Activated T-cell treated with anti-CD3 and anti-CD28 coated beads for 4 hours (primary cell): ENCODE measurements around the gene SRSF10.
"Not testable (repeated sequence)": the region's sequence is repeated elsewhere in the genome, so short reads cannot be mapped to it uniquely, and the experiment has no call there.

Source experiments
- DNase-seq: peaks from one replicate; pipeline ENCODE4 v3.0.0-alpha.2; 2020

The SRSF10 gene

GRCh38 chr1:23958040-23958809 lies 21.9 kb downstream of the SRSF10 start:
- not testable (repeated sequence) for DNase-seq

- DNase-seq, result no peak
Measured at GRCh38 chr1:23957096-23957495, 23.0 kb downstream of the SRSF10 start.

- no peak for DNase-seq
Measured at GRCh38 chr1:23953020-23953419, 27.1 kb downstream of the SRSF10 start.

- DNase-seq, result no peak
Measured at GRCh38 chr1:23947366-23947765, 32.8 kb downstream of the SRSF10 start.

- DNase-seq, result no peak
Measured at GRCh38 chr1:23936481-23937176, 43.5 kb downstream of the SRSF10 start.

GRCh38 chr1:23931491-23931880 lies 48.6 kb downstream of the SRSF10 start:
- DNase-seq, result no peak

GRCh38 chr1:23930861-23931490 lies 49.2 kb downstream of the SRSF10 start:
- DNase-seq, result no peak

- DNase-seq, result no peak
Measured at GRCh38 chr1:23930270-23930669, 49.9 kb downstream of the SRSF10 start.

GRCh38 chr1:23928789-23929188 lies 51.3 kb downstream of the SRSF10 start:
- DNase-seq, result no peak

- DNase-seq, result no peak
Measured at GRCh38 chr1:23927097-23927496, 53.0 kb downstream of the SRSF10 start.

- DNase-seq, result no peak
Measured at GRCh38 chr1:23925279-23925678, 54.8 kb downstream of the SRSF10 start.

- DNase-seq, result no peak
Measured at GRCh38 chr1:23924601-23925000, 55.5 kb downstream of the SRSF10 start.

- DNase-seq, result no peak
Measured at GRCh38 chr1:23923592-23924499, 56.3 kb downstream of the SRSF10 start.

GRCh38 chr1:23922321-23922943 lies 57.7 kb downstream of the SRSF10 start:
- no peak for DNase-seq

- no peak for DNase-seq
Measured at GRCh38 chr1:23916209-23917131, 63.7 kb downstream of the SRSF10 start.

GRCh38 chr1:23915466-23915865 lies 64.7 kb downstream of the SRSF10 start:
- DNase-seq, result no peak

- DNase-seq, result no peak
Measured at GRCh38 chr1:23914921-23915320, 65.2 kb downstream of the SRSF10 start.
